WERI-Rb-1 (cell line): ENCODE measurements around the gene MEOX2.

Source experiments
- DNase-seq: peaks from one replicate; pipeline ENCODE4 v3.0.0-alpha.2; 2020
- H3K27ac ChIP-seq: fragments of 250-450 bp; sonication (Bioruptor Pico); 2 replicates; pipeline ENCODE4 v1.5.1; 2020; ENCODE audit warnings: mild to moderate bottlenecking, moderate library complexity
- H3K27me3 ChIP-seq: fragments of 250-450 bp; sonication (Bioruptor Pico); 2 replicates; pipeline ENCODE4 v1.5.1; 2021; ENCODE audit warnings: mild to moderate bottlenecking, low read depth, moderate library complexity; ENCODE audit not compliant: insufficient read depth, severe bottlenecking
- H3K36me3 ChIP-seq: fragments of 250-450 bp; sonication (Bioruptor Pico); 2 replicates; pipeline ENCODE4 v1.5.1; 2020; ENCODE audit warnings: mild to moderate bottlenecking, moderate library complexity
- H3K4me3 ChIP-seq: 2 replicates; pipeline ENCODE4 v1.5.1; 2011; ENCODE audit warnings: low read depth, mild to moderate bottlenecking, control low read depth, low read length
- H3K9me3 ChIP-seq: fragments of 250-450 bp; sonication (Bioruptor Pico); 2 replicates; pipeline ENCODE4 v1.5.1; 2021; ENCODE audit warnings: mild to moderate bottlenecking, moderate library complexity; ENCODE audit not compliant: severe bottlenecking
- CTCF ChIP-seq: IDR thresholded peaks from 2 replicates; pipeline ENCODE4 v1.5.1; 2011; ENCODE audit warnings: low read depth, mild to moderate bottlenecking, control low read depth, inconsistent platforms, low read length

MEOX2 gene

DNA sequence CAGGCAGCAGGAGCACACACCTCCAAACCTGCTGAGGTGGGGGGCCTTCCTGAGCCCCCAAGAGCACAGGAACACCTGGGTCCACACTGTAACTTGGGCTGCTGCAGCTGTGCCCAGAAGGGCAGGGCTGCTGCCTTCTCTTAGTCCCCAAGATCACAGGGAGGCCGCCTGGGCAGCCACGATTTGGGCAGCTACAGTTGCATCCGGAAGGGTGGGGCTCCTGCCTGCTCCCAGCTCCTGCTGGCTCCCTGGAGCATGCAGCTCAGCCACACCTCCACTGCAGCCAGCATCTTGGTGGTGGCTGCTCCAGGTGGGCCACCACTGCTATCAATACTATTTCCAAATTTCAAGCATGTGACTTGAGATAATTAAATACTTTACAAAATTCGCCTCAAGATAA is 86.2 kb downstream of the MEOX2 start:
- no peak for DNase-seq
- Histone ChIP-seq H3K4me3 (no peak overlapping the region), H3K9me3 (no peaks in the 10 kb centered on the region), H3K36me3 (no peaks in the 10 kb centered on the region), H3K27me3 (no peaks in the 10 kb centered on the region), H3K27ac (no peak overlapping the region)
- no peak for TF ChIP-seq CTCF

GRCh38 chr7:15594461-15594860 is 92.0 kb downstream of the MEOX2 start:
- H3K9me3 ChIP-seq: no peaks in the 10 kb centered on the region
- H3K27ac ChIP-seq: no peak overlapping the region
- H3K4me3 ChIP-seq: no peak overlapping the region
- no peaks in the 10 kb centered on the region for H3K27me3 ChIP-seq
- no peak for DNase-seq
- no peak for TF ChIP-seq CTCF
- H3K36me3 ChIP-seq: no peaks in the 10 kb centered on the region

GRCh38 chr7:15593382-15593781 is 93.1 kb downstream of the MEOX2 start:
- TF ChIP-seq CTCF: no peak
- Histone ChIP-seq H3K9me3 (no peaks in the 10 kb centered on the region), H3K27me3 (no peaks in the 10 kb centered on the region), H3K36me3 (no peaks in the 10 kb centered on the region), H3K27ac (no peak overlapping the region), H3K4me3 (no peak overlapping the region)
- DNase-seq: no peak

DNA sequence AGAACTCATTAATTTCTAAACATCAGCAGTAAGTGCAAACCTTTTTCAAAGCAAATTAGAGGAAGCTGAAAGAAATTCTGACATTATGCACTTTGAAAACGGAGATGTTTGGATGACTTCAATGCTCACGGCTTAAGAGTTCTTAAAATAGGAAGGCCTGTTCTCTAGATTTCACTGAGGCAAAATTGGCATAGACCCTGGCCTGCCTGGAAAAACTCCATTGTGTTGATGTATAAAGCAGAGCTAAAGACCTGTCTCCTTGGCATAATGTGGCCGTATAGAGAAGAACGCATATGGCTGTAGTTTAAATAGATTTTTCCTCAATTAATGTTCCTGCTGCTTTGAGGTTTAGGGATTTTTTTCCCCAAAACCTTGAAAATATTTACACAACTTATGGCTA is 100.2 kb downstream of the MEOX2 start:
- H3K27ac ChIP-seq: no peak overlapping the region
- H3K9me3 ChIP-seq: no peaks in the 10 kb centered on the region
- TF ChIP-seq CTCF: no peak
- no peak overlapping the region for H3K4me3 ChIP-seq
- no peak for DNase-seq
- H3K36me3 ChIP-seq: no peaks in the 10 kb centered on the region
- no peaks in the 10 kb centered on the region for H3K27me3 ChIP-seq

DNA sequence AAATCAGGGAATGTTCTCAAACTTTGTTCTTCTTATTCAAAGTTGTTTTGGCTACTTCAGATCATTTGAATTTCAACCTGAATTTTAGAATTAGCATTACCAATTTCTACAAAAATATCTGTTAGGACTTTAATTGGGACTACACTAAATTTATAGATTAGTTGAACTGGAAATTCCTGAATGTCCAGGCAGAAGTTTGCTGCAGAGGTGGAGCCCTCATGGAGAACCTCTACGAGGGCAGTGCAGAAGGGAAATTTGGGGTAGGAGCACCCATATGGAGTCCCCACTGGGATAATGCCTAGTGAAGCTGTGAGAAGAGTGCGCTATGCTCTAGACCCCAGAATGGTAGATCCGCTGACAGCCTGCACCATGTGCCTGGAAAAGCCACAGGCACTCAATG is 101.9 kb downstream of the MEOX2 start:
- H3K4me3 ChIP-seq: no peak overlapping the region
- H3K27ac ChIP-seq: no peak overlapping the region
- no peak for TF ChIP-seq CTCF
- H3K27me3 ChIP-seq: no peaks in the 10 kb centered on the region
- H3K9me3 ChIP-seq: no peaks in the 10 kb centered on the region
- H3K36me3 ChIP-seq: no peaks in the 10 kb centered on the region
- DNase-seq: no peak

DNA sequence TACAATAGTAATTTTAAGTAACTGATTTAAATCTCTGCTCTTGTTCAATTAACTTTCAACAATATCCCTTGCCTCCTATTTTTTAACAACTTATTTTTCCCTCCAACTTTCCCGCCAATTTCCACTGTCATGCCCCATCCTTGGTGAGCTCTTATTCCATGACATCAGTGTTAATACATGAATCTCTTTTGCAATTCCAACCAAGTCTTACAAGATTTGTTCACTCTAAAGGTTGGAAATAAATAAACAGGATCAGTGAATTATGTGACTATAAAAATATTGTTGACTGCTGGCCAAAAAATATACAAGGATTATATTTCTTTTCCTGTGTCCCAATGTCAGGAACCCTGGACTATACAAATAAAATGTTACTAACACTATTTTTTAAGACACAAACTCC is 103.7 kb downstream of the MEOX2 start:
- Histone ChIP-seq H3K36me3 (no peaks in the 10 kb centered on the region), H3K4me3 (no peak overlapping the region), H3K27ac (no peak overlapping the region), H3K9me3 (no peaks in the 10 kb centered on the region), H3K27me3 (no peaks in the 10 kb centered on the region)
- no peak for DNase-seq
- TF ChIP-seq CTCF: no peak
